ENCODE results near the gene OR51L1. TPM values are rescaled to one million over a fixed set of nuclear protein-coding genes. Genes with fewer than 3 reads are reported as not detected.

OR51L1 gene, protein sequence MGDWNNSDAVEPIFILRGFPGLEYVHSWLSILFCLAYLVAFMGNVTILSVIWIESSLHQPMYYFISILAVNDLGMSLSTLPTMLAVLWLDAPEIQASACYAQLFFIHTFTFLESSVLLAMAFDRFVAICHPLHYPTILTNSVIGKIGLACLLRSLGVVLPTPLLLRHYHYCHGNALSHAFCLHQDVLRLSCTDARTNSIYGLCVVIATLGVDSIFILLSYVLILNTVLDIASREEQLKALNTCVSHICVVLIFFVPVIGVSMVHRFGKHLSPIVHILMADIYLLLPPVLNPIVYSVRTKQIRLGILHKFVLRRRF
- not detected in 2 replicates for total RNA-seq

DNA sequence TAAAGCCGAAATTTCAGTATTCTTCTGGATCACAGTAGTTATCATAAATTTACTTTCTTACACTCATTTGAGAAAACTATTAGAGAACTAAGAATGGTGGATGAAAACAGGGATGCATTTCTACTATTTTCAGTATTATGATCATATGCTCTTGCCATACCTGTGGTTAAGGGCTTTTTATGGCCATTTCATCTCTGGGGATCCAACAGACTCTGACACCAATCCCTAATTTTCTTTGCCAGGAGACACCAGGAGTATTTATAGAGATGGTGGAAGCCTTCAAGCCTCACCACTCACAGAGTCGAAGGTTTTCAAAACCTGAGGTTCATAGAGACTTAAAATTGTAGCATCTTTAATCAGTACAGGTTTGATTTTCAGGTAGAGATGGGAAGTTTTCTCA, at the start of gene OR51L1:
Gene OR51L1 (plus strand): TSS at position 301 of the 400 bp plus-strand sequence. CDS start 4,132 bp downstream, outside the sequence.

DNA sequence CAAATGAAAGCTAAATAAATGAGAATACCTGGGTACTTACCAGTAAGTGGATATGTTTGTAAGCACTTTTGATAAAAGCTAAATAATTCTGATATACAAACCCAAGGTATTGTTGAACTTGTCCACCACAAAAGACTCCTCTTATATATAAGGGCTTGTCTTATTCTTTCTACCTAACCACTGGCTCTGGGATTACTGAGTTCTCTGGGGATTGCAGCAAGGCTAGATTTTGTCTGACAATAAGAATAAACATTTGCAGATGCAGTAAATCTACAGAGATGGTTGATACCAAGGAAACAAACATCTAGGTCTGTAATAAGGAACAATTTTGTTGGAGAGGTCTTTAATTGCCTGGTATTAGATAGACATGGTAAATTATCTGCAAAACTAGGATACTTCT, 47.1 kb upstream of the OR51L1 start, which contains the start of gene OR51A4:
Gene OR51A4 (minus strand): TSS at position 101 of the 400 bp plus-strand sequence. CDS start 505 bp downstream, outside the sequence.

DNA sequence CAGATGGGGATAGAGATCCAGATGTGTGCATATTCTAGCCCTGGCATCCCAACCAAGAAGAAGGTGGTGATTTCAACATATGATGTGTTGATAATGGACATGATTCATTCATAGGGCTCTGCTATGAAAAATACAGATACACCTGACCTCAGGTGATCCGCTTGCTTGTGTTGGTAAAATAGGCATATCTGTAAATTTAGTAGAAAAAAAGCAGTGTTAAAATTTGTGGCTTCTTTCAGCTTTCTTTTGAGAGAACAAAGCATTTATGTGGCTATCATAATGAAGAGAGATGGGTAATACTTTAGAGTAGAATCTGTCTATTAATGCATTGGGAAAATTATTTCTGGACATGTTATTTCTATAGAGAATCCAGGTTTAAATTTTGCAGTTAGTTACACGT, 39.0 kb upstream of the OR51L1 start, which contains the start of gene OR51A2:
Gene OR51A2 (minus strand): TSS at position 101 of the 400 bp plus-strand sequence. CDS start 0 bp downstream, at position 101.

DNA sequence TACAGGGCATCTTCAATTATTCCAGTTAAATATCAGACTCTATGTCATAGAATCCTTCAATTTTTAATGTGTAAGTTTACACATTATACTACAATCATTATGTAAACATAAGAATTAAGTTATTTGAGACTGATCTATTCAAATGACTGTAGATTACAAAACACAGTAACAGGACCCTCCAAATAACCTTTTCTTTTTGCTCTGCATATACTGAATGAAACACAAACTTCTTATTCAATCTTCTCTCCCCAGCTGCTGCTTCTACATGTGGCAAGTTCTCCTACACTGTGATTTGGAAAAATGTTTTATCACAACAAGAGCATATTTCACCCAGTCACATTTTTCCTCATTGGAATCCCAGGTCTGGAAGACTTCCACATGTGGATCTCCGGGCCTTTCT, 51.6 kb downstream of the OR51L1 start, which contains the start of gene OR52J3:
Gene OR52J3 (plus strand): TSS at position 301 of the 400 bp plus-strand sequence. CDS start 0 bp downstream, at position 301.

Other genes with a start within 250 kb of the OR51L1 start
- gene OR51F1, start 224.9 kb upstream of the OR51L1 start, total RNA-seq: not detected in 2 replicates
- gene OR52R1, start 190.5 kb upstream of the OR51L1 start, total RNA-seq: not detected in 2 replicates
- not detected in 2 replicates for gene OR51F2, start 173.5 kb upstream of the OR51L1 start, total RNA-seq
- gene OR51S1, start 145.6 kb upstream of the OR51L1 start, total RNA-seq: not detected in 2 replicates
- not detected in 2 replicates for gene OR51T1, start 113.0 kb upstream of the OR51L1 start, total RNA-seq
- not detected in 2 replicates for gene OR51A7, start 91.1 kb upstream of the OR51L1 start, total RNA-seq
- not detected in 2 replicates for gene OR51G2, start 75.5 kb upstream of the OR51L1 start, total RNA-seq
- gene OR51G1, start 70.5 kb upstream of the OR51L1 start, total RNA-seq: not detected in 2 replicates
- not detected in 2 replicates for gene OR51A4, start 47.2 kb upstream of the OR51L1 start, total RNA-seq
- not detected in 2 replicates for gene OR51A2, start 39.1 kb upstream of the OR51L1 start, total RNA-seq
- gene OR52J3, start 51.7 kb downstream of the OR51L1 start, total RNA-seq: not detected in 2 replicates
- gene OR52E2, start 64.8 kb downstream of the OR51L1 start, total RNA-seq: not detected in 2 replicates
- gene OR52E1, start 74.7 kb downstream of the OR51L1 start, total RNA-seq: not detected in 2 replicates
- not detected in 2 replicates for gene OR52A5, start 143.5 kb downstream of the OR51L1 start, total RNA-seq
- not detected in 2 replicates for gene OR52A1, start 159.9 kb downstream of the OR51L1 start, total RNA-seq
- gene OR51V1, start 205.8 kb downstream of the OR51L1 start, total RNA-seq: not detected in 2 replicates
- gene HBB, start 232.2 kb downstream of the OR51L1 start, total RNA-seq: not detected in 2 replicates
- gene HBD, start 239.6 kb downstream of the OR51L1 start, total RNA-seq: not detected in 2 replicates

Measured in aortic smooth muscle cell (primary cell).